A549 (cell line): ENCODE results near the gene FAS. TPM values are rescaled to one million over a fixed set of nuclear protein-coding genes. Genes with fewer than 3 reads are reported as not detected.
"Not testable (repeated sequence)": the region's sequence is repeated elsewhere in the genome, so short reads cannot be mapped to it uniquely, and the experiment has no call there.

Experiments used
- ATAC-seq, 2 experiments: fragments of 200-7000 bp in 1 of 2; fragments of >200 bp in 1 of 2; cut with Nextera tagmentation in 1 of 2; cut with Tn5 transposase in 1 of 2; 3 replicates each; pipeline versions ENCODE4 v1.8.0 to v1.9.1; 2018 to 2020; ENCODE audit warnings: mild to moderate bottlenecking in 1 of 2, moderate library complexity in 1 of 2
- CTCF ChIA-PET: fragments of 300-600 bp; sonication (Branson Sonifier 250); formaldehyde crosslinking; extraction: SDS; loops from one replicate; lab custom pipeline; 2021; ENCODE audit warnings: antibody characterized with exemption, inconsistent platforms; lab: Yijun Ruan, JAX
- POLR2A ChIA-PET: fragments of 350-600 bp; formaldehyde crosslinking; extraction: SDS; loops from one replicate; lab custom pipeline; 2021; ENCODE audit warnings: antibody characterized with exemption, inconsistent platforms; lab: Yijun Ruan, JAX
- DNase-seq, 2 experiments: peaks; one replicate each; pipeline versions ENCODE4 v3.0.0 to v3.0.0-alpha.2; 2011 to 2016; ENCODE audit warnings: low read depth in 1 of 2, low spot score in 1 of 2
- FAIRE-seq: peaks from 2 replicates; lab custom pipeline; 2011; peaks lifted over from hg19 to GRCh38; lab: Jason Lieb, UNC
- H3K27ac ChIP-seq, 2 experiments: fragments of >200 bp; sonication (Bioruptor Twin); formaldehyde crosslinking; 3 replicates each; pipeline ENCODE4 v1.5.1; 2016 to 2017
- H3K4me1 ChIP-seq: fragments of >200 bp; sonication (Bioruptor Twin); formaldehyde crosslinking; 3 replicates; pipeline ENCODE4 v1.6.1; 2016
- H3K4me2 ChIP-seq: fragments of >200 bp; sonication (Bioruptor Twin); formaldehyde crosslinking; 3 replicates; pipeline ENCODE4 v1.6.1; 2016
- H3K4me3 ChIP-seq: fragments of >200 bp; sonication (Bioruptor Twin); formaldehyde crosslinking; 3 replicates; pipeline ENCODE4 v1.5.1; 2016
- H3K9me3 ChIP-seq: fragments of >200 bp; sonication (Bioruptor Twin); formaldehyde crosslinking; 3 replicates; pipeline ENCODE4 v1.6.1; 2016
- BHLHE40 ChIP-seq: IDR thresholded peaks from 2 replicates; pipeline ENCODE4 v1.6.1; 2012; ENCODE audit warnings: low read depth, low read length, inconsistent platforms
- CBX2 ChIP-seq: fragments of 200-600 bp; sonication (generic); IDR thresholded peaks from 2 replicates; pipeline ENCODE4 v1.6.1; 2016; ENCODE audit warnings: low read depth, mild to moderate bottlenecking, borderline replicate concordance
- CBX8 ChIP-seq: fragments of 200-600 bp; sonication (generic); IDR thresholded peaks from 2 replicates; pipeline ENCODE4 v1.6.1; 2016
- HDAC2 ChIP-seq: fragments of 200-600 bp; sonication (generic); IDR thresholded peaks from 2 replicates; pipeline ENCODE4 v1.6.1; 2016
- HOXA7 ChIP-seq: fragments of 250-450 bp; sonication (Bioruptor Pico); IDR thresholded peaks from 2 replicates; pipeline ENCODE4 v1.5.0; 2020; ENCODE audit warnings: mild to moderate bottlenecking, moderate library complexity
- HOXB13 ChIP-seq: fragments of 250-450 bp; sonication (Bioruptor Pico); IDR thresholded peaks from 2 replicates; pipeline ENCODE4 v1.5.0; 2020; ENCODE audit warnings: low read depth, mild to moderate bottlenecking, moderate library complexity
- JUN ChIP-seq, 2 experiments: fragments of >200 bp; sonication (Bioruptor Twin); formaldehyde crosslinking; IDR thresholded peaks; 2 replicates in 1 of 2; 3 replicates in 1 of 2; pipeline ENCODE4 v1.6.1; 2016 to 2017
- JUNB ChIP-seq: fragments of >200 bp; sonication (Bioruptor Twin); formaldehyde crosslinking; IDR thresholded peaks from 2 replicates; pipeline ENCODE4 v1.6.1; 2016
- KDM1A ChIP-seq: fragments of 200-600 bp; sonication (generic); IDR thresholded peaks from 2 replicates; pipeline ENCODE4 v1.6.1; 2016; ENCODE audit warnings: low read depth, mild to moderate bottlenecking
- MAZ ChIP-seq: fragments of 150-350 bp; IDR thresholded peaks from 2 replicates; pipeline ENCODE4 v1.6.1; 2014; ENCODE audit warnings: antibody characterized with exemption, low read depth, low read length, borderline replicate concordance
- NR3C1 ChIP-seq: fragments of >200 bp; sonication (Bioruptor Twin); formaldehyde crosslinking; IDR thresholded peaks from 3 replicates; pipeline ENCODE4 v1.6.1; 2017
- POLR2A ChIP-seq: IDR thresholded peaks from 2 replicates; pipeline ENCODE4 v1.6.1; 2012; ENCODE audit warnings: mild to moderate bottlenecking, low read length
- POLR2AphosphoS2 ChIP-seq: conservative IDR thresholded peaks from 2 replicates; pipeline ENCODE4 v1.6.1; 2012; ENCODE audit warnings: low read length, improper control_type of control experiment, inconsistent platforms
- RAD21 ChIP-seq, 2 experiments: fragments of >200 bp in 1 of 2; sonication (Bioruptor Twin) in 1 of 2; formaldehyde crosslinking in 1 of 2; IDR thresholded peaks in 1 of 2; conservative IDR thresholded peaks in 1 of 2; 2 replicates in 1 of 2; 3 replicates in 1 of 2; pipeline ENCODE4 v1.6.1; 2012 to 2018; ENCODE audit warnings: inconsistent platforms in 1 of 2
- RARB ChIP-seq: fragments of 250-450 bp; sonication (Bioruptor Pico); IDR thresholded peaks from 2 replicates; pipeline ENCODE4 v1.8.0; 2021; ENCODE audit warnings: mild to moderate bottlenecking, moderate library complexity
- RFX5 ChIP-seq: fragments of 450-650 bp; IDR thresholded peaks from 2 replicates; pipeline ENCODE4 v1.7.1; 2014; ENCODE audit warnings: antibody characterized with exemption, mild to moderate bottlenecking, moderate library complexity
- SMC3 ChIP-seq: fragments of >200 bp; sonication (Bioruptor Twin); formaldehyde crosslinking; IDR thresholded peaks from 3 replicates; pipeline ENCODE4 v1.6.1; 2018; ENCODE audit warnings: inconsistent platforms
- TFCP2L1 ChIP-seq: fragments of 250-450 bp; sonication (Bioruptor Pico); IDR thresholded peaks from 2 replicates; pipeline ENCODE4 v1.5.0; 2021; ENCODE audit warnings: mild to moderate bottlenecking
- ZFP36 ChIP-seq: fragments of 450-650 bp; IDR thresholded peaks from 2 replicates; pipeline ENCODE4 v1.6.1; 2014; ENCODE audit warnings: borderline replicate concordance; ENCODE audit not compliant: partially characterized antibody
- WGBS: methylation state at CpG from one replicate; pipeline ENCODE4 v1.1.6; 2017; ENCODE audit errors: missing lambda C conversion rate; 5-methylcytosine and 5-hydroxymethylcytosine counted together
- polyA plus RNA-seq, 4 experiments: library from polyadenylated mRNA; depleted of rRNA in 3 of 4; stranded (reverse); fragments of >200 nt; fragmentation: RNase III in 1 of 4; extraction: RNeasy Plus Mini Kit Qiagen cat#74134 plus additional on column Dnase treatment in 1 of 4; gene quantifications; 2 replicates in 3 of 4; 3 replicates in 1 of 4; pipeline ENCODE4 v1.2.3, GENCODE V29; 2011 to 2017
- TF ChIP-seq, protein P1 (sequence below): fragments of 250-450 bp; sonication (Bioruptor Pico); IDR thresholded peaks from 2 replicates; pipeline ENCODE4 v1.5.0; 2020; ENCODE audit warnings: low read depth, mild to moderate bottlenecking, moderate library complexity
- TF ChIP-seq, protein P2 (sequence below): fragments of >200 bp; sonication (Bioruptor Twin); formaldehyde crosslinking; IDR thresholded peaks from 2 replicates; pipeline ENCODE4 v1.6.1; 2016
- TF ChIP-seq, protein P3 (sequence below): IDR thresholded peaks from 2 replicates; pipeline ENCODE4 v1.6.1; 2012
- TF ChIP-seq, protein P4 (sequence below): fragments of >200 bp; sonication (Bioruptor Twin); formaldehyde crosslinking; IDR thresholded peaks from 3 replicates; pipeline ENCODE4 v1.5.1; 2016

Gene FAS
- polyA plus RNA-seq, 2 of the 4 experiments (the other 2 are of a cell fraction), result 21.0 to 29.5 TPM

DNA sequence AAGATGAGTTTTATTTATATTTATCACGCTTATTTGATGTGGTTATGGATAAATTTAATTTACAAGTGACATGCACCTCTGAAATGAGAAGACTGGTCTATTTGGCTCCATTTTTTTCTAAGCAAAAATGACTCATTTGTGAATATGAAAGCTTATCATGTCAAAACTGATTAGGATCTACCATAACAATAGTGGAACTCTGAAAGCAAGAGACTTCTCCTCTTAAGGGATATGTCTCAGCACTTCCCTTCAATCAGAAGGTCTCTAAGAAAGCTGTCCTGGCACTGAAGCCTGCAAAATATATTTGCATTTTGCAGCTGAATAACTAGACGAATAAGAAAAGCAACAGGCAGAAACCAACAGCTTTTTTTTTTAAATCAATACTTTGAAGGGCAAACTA is 12.7 kb downstream of the FAS start (continued):
- TF ChIP-seq RAD21 (conservative IDR thresholded peaks at IDR 0.05 in 1 of 2, IDR thresholded peaks at IDR 0.05 in 1 of 2), result no peak

- CTCF ChIA-PET, result interaction anchor here (0.6 to 4.5 kb wide), 5 partner anchors 20 to 206 kb away, joined by 3 to 26 read pairs (median 3); no protein-coding TSS in a partner anchor
- POLR2A ChIA-PET, result no interaction called here
- TF ChIP-seq JUN (IDR thresholded peaks at IDR 0.05) (no peak), TFCP2L1 (CRISPR knock-in tag) (no peak), RFX5 (no peak), RAD21 (conservative IDR thresholded peaks at IDR 0.05 in 1 of 2, IDR thresholded peaks at IDR 0.05 in 1 of 2) (no peak), POLR2AphosphoS2 (no peak), NR3C1 (no peak), KDM1A (no peak), BHLHE40 (no peak), MAZ (no peak), HOXB13 (CRISPR knock-in tag) (no peak), SMC3 (no peak), RARB (no peak), JUNB (no peak)
- TF ChIP-seq, protein P1, sequence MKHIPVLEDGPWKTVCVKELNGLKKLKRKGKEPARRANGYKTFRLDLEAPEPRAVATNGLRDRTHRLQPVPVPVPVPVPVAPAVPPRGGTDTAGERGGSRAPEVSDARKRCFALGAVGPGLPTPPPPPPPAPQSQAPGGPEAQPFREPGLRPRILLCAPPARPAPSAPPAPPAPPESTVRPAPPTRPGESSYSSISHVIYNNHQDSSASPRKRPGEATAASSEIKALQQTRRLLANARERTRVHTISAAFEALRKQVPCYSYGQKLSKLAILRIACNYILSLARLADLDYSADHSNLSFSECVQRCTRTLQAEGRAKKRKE, result no peak
- TF ChIP-seq, protein P2, sequence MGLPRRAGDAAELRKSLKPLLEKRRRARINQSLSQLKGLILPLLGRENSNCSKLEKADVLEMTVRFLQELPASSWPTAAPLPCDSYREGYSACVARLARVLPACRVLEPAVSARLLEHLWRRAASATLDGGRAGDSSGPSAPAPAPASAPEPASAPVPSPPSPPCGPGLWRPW, result no peak
- TF ChIP-seq, protein P3, sequence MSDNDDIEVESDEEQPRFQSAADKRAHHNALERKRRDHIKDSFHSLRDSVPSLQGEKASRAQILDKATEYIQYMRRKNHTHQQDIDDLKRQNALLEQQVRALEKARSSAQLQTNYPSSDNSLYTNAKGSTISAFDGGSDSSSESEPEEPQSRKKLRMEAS, result no peak
- no peak for ATAC-seq
- FAIRE-seq, result no peak
- Histone ChIP-seq H3K4me1 (no peaks in the 10 kb centered on the region), H3K27ac (no peak overlapping the region), H3K9me3 (no peaks in the 10 kb centered on the region), H3K4me3 (no peak overlapping the region), H3K4me2 (no peak overlapping the region)
- no peak for DNase-seq
- 57% methylated on average over 3 of the region's 3 CpGs for WGBS
Observed at GRCh38 chr10:89007129-89007893, 16.7 kb downstream of the FAS start.

DNA sequence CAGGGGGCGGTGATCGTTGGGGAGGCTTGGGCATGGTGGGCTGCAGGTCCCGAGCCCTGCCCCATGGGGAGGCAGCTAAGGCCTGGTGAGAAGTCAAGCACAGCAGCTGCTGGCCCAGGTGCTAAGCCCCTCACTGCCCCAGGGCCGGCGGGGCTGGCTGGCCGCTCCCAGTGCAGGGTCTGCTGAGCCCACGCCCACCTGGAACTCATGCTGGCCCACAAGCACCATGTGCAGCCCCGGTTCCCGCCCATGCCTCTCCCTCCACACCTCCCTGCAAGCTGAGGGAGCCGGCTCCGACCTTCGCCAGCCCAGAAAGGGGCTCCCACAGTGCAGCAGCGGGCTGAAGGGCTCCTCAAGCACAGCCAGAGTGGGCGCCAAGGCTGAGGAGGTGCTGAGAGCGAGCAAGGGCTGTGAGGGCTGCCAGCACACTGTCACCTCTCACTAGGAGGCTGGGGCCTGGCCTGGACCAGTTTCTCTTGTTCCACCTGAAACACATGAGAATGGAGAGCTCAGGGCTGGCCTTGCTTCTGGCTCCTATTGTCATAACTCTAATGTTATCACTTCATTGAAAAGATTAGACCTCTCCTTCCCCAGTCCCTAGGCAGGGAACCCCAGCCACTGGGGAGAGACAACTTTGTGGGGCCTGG is 28.2 kb downstream of the FAS start:
- DNase-seq, FAIRE-seq, H3K27ac ChIP-seq, H3K4me1 ChIP-seq, H3K9me3 ChIP-seq, H3K4me3 ChIP-seq, H3K4me2 ChIP-seq, POLR2A ChIA-PET, ATAC-seq: not testable (repeated sequence)
- WGBS, result 80% methylated on average over 1 of the region's 15 CpGs
- CTCF ChIA-PET, result interaction anchor here (1.7 to 5.0 kb wide), 4 partner anchors 12 to 199 kb away, joined by 3 to 44 read pairs (median 6); no protein-coding TSS in a partner anchor

DNA sequence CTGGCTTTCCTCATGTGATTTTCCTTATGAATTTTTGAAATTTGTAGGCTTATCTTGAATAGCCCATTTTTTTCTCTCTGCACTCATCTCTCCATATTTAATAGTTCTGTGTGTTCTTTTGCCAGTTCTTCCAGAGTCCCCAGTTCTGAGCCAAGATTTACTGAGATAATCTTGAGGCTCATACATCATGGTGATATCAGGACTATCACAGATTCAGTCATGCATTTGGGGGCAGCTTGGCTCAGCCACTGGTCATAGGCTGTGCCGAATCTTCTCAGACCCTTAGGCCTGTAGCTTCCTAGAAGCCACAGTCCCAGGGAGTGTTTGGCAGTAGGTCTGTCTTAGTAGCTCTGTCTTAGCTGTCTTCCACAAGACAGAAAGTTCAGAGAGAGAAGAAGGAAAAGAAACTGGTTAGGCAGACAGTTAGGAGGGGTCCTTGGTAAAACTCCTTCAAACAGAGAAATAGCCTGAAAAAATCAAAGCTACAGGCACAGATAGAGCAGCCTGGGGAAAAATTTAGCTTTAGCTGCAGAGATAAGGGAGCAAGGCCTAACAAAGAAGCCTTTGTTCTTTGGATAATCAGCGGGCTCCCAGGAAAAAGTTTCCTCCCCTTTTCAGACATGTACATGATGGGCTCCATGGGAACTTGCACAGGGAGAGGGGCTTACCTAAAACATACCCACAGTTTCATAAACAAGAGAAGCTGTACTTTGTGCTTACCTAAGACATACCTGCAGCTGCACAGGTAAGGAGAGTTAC is 29.1 kb downstream of the FAS start:
- ATAC-seq (no peak), DNase-seq (no peak), FAIRE-seq (no peak)
- WGBS, result 90% methylated on average over 2 of the region's 2 CpGs
- no peak overlapping the region for H3K4me3 ChIP-seq
- H3K9me3 ChIP-seq, result peaks cover 4% of the 10 kb centered on the region; the same call in 1 of the 3 replicates
- no peak overlapping the region for H3K27ac ChIP-seq
- H3K4me2 ChIP-seq, result no peak overlapping the region
- CTCF ChIA-PET, result interaction anchor here (0.5 to 8.8 kb wide), 7 partner anchors 11 to 320 kb away, joined by 3 to 55 read pairs (median 5); no protein-coding TSS in a partner anchor
- no peaks in the 10 kb centered on the region for H3K4me1 ChIP-seq
- POLR2A ChIA-PET, result no interaction called here
- no peak for TF ChIP-seq CBX8
- no peak for TF ChIP-seq HOXB13 (CRISPR knock-in tag)
- TF ChIP-seq HDAC2, result no peak
- TF ChIP-seq CBX2, result no peak
- TF ChIP-seq, protein P4, sequence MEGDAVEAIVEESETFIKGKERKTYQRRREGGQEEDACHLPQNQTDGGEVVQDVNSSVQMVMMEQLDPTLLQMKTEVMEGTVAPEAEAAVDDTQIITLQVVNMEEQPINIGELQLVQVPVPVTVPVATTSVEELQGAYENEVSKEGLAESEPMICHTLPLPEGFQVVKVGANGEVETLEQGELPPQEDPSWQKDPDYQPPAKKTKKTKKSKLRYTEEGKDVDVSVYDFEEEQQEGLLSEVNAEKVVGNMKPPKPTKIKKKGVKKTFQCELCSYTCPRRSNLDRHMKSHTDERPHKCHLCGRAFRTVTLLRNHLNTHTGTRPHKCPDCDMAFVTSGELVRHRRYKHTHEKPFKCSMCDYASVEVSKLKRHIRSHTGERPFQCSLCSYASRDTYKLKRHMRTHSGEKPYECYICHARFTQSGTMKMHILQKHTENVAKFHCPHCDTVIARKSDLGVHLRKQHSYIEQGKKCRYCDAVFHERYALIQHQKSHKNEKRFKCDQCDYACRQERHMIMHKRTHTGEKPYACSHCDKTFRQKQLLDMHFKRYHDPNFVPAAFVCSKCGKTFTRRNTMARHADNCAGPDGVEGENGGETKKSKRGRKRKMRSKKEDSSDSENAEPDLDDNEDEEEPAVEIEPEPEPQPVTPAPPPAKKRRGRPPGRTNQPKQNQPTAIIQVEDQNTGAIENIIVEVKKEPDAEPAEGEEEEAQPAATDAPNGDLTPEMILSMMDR, result no peak
- TF ChIP-seq HOXA7 (CRISPR knock-in tag), result no peak
- TF ChIP-seq ZFP36, result no peak
- TF ChIP-seq POLR2A, result no peak

GRCh38 chr10:89021526-89021925 is 30.9 kb downstream of the FAS start:
- DNase-seq, ATAC-seq, H3K4me2 ChIP-seq, POLR2A ChIA-PET, H3K27ac ChIP-seq, H3K9me3 ChIP-seq, FAIRE-seq, H3K4me1 ChIP-seq, H3K4me3 ChIP-seq: not testable (repeated sequence)
- CTCF ChIA-PET, result interaction anchor here (1.0 to 8.8 kb wide), 4 partner anchors 9 to 196 kb away, joined by 5 to 55 read pairs (median 25); no protein-coding TSS in a partner anchor
- 79% methylated on average over 6 of the region's 6 CpGs for WGBS
